Measurements from ENCODE around the gene MIPOL1. TPM values are rescaled to one million over a fixed set of nuclear protein-coding genes. Genes with fewer than 3 reads are reported as not detected.

The MIPOL1 gene
- total and polyA plus RNA-seq, 2 of the 13 experiments (the other 11 are each of a cell fraction or from before 2014, with no cell fraction given), result 8.6 to 34.2 TPM

- TF ChIP-seq AFF4 (CRISPR knock-in tag; IDR thresholded peaks at IDR 0.05) (no peak), NFE2L1 (CRISPR knock-in tag; IDR thresholded peaks at IDR 0.05; ENCODE audit: borderline replicate concordance) (no peak), NFKBIZ (CRISPR knock-in tag; IDR thresholded peaks at IDR 0.05) (no peak; the same call in 1 of the 2 replicates), ZFP36L2 (CRISPR knock-in tag; IDR thresholded peaks at IDR 0.05) (no peak), ZNF281 (CRISPR knock-in tag; IDR thresholded peaks at IDR 0.05; ENCODE audit: borderline replicate concordance) (no peak), GPBP1L1 (CRISPR knock-in tag; IDR thresholded peaks at IDR 0.05) (no peak), ATF5 (CRISPR knock-in tag; IDR thresholded peaks at IDR 0.05; ENCODE audit: low read depth) (no peak), YY1 (IDR thresholded peaks at IDR 0.05; ENCODE audit: insufficient read depth, insufficient replicate concordance, low read depth, low read length) (no peak), MAX (IDR thresholded peaks at IDR 0.05) (no peak), ZNF275 (CRISPR knock-in tag; IDR thresholded peaks at IDR 0.05; ENCODE audit: borderline replicate concordance) (no peak), CREBL2 (CRISPR knock-in tag; IDR thresholded peaks at IDR 0.05; ENCODE audit: borderline replicate concordance) (no peak), XRCC5 (optimal IDR thresholded peaks at IDR 0.05; ENCODE audit: low read length) (no peak), HOXA3 (CRISPR knock-in tag; IDR thresholded peaks at IDR 0.05) (no peak), POGK (CRISPR knock-in tag; conservative IDR thresholded peaks at IDR 0.05) (no peak; the same call in 1 of the 2 replicates), ZNF44 (CRISPR knock-in tag; IDR thresholded peaks at IDR 0.05) (peak; percentile 83; the same call in 1 of the 2 replicates)
Measured at GRCh38 chr14:37413504-37414003, 215.8 kb downstream of the MIPOL1 start (continued).
